Effector CD4-positive, alpha-beta T cell (primary cell): ENCODE results near the gene SPATA17.

Experiments
- DNase-seq: peaks from one replicate; pipeline ENCODE4 v3.0.0-alpha.2; 2020

Gene SPATA17

GRCh38 chr1:217857061-217857460 is 225.9 kb downstream of the SPATA17 start:
- no peak for DNase-seq

DNA sequence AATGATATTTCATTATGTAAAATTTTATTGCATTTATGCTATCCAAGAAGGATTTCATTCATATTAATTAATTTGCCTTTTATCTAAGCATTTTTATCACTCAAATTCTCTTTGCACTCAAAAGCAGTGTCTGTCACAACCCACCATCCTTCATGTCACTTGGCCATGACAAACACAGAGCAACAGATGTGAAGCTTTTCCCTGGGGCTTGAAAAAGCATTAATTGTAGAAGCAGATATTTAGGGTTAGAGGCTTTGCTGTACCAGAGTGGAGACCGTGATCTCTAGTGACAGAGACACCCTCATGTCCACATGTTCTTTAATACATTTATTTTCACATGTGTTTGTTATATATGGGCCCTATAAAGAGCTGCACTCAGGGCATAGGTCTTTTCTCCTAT is 230.5 kb downstream of the SPATA17 start:
- no peak for DNase-seq

DNA sequence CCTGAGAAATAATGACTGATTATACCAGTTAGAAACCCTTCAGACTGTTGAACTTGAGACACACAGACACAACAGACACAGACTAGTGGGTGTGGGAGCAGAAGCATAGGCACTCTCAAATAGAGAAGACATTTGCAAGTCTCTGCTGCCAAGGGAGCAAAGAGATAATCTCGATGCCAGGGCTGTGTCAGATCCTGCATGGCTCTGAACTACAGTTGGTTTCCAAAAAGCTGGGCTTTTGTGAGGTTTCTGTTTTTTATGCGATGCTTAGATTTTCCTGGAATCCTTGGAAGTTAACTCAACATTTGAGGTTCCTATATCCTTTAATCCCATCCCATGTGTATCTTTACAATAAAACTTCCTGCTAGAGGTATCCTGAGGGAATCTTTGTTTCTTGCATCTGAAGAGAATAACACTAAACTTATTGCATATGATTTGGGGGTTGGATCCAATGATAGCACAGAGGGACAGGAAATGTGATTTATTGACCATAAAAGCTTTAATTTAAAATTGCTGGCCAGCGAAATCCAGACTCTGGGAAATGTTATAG is 236.4 kb downstream of the SPATA17 start:
- no peak for DNase-seq

DNA sequence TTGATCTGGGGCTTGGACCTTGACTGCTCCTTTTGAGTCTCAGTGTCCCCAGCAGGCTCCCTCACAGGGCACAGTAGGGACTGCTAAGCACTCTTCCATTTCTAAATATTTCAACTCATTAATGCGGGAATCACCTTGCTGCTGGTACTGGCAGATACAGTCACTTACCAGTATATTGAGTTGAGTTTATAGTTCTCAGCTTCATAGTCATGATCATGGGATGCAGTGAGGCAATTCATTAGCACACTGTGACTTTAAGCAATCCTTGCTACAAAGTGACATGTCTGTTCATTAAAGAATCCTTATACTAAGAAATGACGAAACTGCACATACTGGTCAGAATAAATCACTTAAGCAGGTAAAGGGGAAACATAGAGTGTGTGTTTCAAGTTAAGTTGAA is 240.8 kb downstream of the SPATA17 start:
- DNase-seq = no peak

DNA sequence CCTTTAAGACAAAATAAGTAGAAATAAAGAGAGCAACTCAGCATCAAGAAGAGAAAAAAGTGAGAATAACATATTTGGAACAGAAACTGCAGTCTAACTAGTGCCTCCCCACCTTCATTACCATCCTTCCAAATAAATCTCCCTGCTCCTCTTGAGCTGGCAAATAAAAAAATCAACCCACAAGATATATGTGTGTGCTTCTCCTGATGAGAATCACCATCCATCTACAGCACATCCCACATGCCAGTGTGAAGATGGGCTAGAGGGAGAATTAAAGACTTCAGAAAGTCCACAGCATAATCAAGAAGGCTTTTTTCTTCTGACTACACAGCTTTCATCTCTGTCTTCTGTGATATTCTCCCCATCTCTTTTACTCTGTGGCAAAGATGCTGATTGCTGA is 244.1 kb downstream of the SPATA17 start:
- DNase-seq = no peak

GRCh38 chr1:217876401-217876800 is 245.3 kb downstream of the SPATA17 start:
- DNase-seq = no peak

GRCh38 chr1:217876896-217877295 is 245.8 kb downstream of the SPATA17 start:
- DNase-seq = no peak

DNA sequence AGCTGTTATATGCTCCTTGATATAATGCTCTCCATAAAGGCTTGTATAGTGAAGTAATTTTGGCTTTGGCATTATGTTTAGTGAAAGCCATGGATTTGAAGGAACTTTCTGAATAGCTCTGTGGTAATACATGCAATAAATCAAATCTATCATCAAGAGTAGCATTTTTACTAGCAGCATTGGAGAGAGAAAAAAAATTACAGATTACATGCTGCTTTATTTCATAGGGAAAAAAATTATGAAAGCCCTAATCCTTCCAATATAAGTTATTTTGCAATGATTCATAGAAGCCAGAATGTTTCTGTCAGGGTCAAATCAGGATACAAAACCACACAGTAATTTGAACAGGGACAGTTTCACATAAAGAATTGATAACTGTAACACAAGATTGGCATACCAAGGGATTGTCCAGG is 250.0 kb downstream of the SPATA17 start:
- DNase-seq = no peak

DNA sequence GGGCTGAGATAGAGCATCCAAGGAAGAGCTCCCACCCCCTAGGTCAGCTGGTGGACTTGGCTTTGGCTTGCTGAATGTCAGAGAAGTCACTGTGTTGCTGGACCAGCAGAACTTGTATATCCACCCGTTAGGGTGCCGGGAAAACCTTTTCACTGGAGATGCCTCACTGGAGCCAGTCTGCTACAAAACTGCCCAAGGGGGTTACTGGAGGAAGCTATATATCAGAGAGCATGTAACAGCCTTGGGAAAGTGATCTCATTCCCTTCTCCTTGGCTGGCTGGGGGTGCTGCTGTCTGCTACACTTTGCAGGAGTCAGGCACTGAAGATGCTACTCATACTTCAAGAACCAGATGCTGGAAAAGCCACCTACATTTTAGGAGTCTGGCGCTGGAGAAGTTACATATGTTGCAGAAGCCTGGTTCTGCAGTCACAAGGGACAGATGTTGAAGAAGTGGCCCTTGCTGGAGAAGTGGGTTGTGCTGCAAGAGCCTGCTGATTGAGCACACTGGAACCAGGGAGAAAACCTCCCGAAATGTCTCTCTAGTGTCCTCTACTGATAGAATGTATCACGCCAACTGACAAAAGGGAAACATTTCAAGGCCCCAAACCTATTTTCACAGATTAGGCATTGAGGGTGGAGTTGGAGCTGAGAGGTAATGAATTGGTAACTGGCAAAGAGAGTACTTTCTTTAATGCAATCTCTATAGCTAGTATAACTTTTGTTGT is 250.6 kb downstream of the SPATA17 start:
- DNase-seq = no peak

DNA sequence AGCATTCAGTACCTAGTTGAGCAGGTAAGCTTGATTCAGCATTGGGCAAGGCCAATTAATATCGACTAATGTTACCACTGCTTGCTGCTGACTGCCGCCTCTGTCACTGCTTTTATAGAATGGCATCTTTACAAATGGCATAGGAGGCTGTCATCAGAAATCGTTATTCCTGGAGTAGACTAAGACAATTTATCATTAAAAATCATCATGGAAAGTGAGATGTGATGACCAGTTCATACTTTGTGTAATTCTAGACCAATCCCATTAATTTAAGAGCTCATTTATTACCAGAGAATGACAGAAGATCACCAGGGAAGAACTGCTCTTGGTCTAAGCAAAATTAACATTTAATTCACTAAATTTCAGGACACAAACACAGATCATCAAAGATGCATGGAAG is 254.0 kb downstream of the SPATA17 start:
- no peak for DNase-seq

DNA sequence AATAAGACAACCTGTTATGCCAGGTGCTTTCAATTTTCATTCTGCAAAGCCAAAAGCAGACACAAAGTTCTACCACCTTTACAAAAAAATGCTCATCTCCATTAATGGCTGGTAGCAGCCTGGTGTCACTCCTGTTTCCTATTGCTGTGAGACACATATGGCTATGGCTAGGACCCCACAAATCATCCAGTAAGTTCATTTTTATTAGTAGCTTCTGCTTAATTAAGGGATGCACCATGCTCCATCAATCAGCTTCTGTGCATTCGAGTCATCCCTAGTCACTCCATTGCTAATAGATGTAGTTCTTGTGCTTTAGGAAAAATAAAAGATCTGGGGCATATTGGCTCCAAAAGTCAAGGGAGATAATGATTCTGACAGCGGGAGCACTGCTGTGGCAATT is 257.2 kb downstream of the SPATA17 start:
- DNase-seq = no peak

DNA sequence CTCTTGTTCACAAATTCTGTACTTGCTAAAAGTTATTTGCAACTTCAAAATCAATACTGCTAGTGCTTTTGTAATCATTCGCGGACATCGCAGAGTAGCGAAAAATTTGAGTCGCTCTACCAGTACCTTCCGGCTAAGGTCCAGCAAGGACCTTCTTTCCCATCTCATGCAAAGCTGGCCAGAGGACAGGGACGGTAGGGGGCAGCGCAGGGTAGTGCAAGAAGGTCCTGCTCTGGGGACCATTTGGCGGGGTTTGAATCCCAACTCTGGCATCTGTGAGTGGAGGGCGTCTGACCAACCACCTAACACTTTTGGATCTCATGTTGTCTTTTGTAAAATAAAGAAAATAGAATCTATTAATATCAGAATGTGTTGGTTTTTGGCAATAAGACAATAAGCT is 258.3 kb downstream of the SPATA17 start:
- DNase-seq = no peak

DNA sequence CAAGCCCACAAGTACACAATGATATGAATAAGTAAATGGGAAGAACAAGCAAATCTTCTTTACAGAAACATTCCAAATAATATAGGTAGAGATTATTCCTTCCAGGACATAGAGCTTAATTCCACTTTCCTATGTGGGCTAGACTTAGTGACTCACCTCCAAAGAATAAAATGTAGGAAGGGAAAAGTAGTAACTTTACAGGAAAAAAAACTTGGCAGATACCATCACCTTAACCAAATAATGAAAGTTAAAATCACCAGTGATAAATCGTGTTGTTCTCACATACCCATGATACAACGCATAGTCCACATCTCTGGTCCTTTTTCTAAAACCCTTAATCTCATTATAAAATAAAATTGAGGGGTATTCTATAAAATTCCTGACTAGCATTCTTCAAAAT is 260.8 kb downstream of the SPATA17 start:
- no peak for DNase-seq

- no peak for DNase-seq
Measured at GRCh38 chr1:217892750-217893149, 261.6 kb downstream of the SPATA17 start.

- no peak for DNase-seq
Measured at GRCh38 chr1:217895841-217896240, 264.7 kb downstream of the SPATA17 start.

- no peak for DNase-seq
Measured at GRCh38 chr1:217896490-217896889, 265.3 kb downstream of the SPATA17 start.

DNA sequence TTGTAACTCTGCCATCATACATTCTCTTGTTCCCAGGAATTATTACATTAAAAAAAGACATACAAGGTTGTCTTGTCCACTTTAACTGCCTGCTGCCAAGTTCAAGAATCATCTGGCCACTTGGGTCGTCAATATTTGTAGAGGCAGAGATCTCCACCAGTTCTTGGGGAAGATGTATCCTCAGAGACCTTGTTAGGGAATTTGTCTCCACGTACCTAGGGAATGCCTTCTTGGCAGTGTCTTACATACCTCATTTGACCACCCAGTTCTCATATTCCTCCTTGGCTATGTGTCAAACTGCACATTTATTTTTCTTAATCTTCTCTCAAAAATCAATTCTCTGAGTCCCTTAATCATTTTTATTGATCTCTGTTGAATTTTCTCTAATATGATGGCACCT is 266.0 kb downstream of the SPATA17 start:
- DNase-seq = no peak

DNA sequence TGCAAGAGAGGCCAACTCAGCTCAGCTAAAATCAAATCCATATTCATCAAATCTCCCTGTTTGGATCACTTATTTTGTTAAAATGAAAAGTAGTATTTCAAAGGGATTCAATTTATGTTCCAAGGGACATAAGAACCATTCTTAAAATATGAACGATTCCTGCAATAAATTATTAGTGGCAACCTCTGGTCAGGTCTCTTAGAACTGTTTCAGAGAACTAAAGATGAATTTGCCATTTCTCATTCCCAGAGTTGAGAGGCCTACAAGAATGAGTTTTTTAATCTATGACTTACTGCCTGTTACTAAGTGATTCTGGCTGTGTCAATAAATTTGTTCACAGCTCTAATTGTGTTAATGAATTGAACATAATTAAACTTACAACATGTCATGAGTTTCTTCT is 268.5 kb downstream of the SPATA17 start:
- no peak for DNase-seq

- DNase-seq = no peak
Measured at GRCh38 chr1:217907504-217907903, 276.4 kb downstream of the SPATA17 start.

- DNase-seq = no peak
Measured at GRCh38 chr1:217910203-217910602, 279.1 kb downstream of the SPATA17 start.

GRCh38 chr1:217910791-217911320 is 279.7 kb downstream of the SPATA17 start:
- DNase-seq = no peak

DNA sequence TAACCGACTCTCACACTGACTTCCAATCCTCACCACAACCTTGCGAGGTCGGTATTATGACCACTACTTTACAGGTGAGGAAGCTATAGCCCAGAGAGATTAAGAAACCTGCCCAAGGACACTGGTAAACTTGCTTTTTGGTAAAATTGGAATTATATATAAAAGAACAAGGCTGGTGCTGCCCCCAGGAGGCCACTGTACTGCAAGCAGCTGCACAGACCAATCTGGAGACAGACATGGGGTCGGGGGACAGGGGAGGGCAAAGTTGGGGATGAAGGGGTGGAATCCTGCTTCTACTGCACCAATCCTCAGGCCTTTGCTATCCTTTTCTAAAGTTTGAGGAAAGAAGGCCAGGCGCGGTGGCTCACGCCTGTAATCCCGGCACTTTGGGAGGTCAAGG is 280.8 kb downstream of the SPATA17 start:
- no peak for DNase-seq

- DNase-seq = no peak
Measured at GRCh38 chr1:217917281-217917887, 286.2 kb downstream of the SPATA17 start.

DNA sequence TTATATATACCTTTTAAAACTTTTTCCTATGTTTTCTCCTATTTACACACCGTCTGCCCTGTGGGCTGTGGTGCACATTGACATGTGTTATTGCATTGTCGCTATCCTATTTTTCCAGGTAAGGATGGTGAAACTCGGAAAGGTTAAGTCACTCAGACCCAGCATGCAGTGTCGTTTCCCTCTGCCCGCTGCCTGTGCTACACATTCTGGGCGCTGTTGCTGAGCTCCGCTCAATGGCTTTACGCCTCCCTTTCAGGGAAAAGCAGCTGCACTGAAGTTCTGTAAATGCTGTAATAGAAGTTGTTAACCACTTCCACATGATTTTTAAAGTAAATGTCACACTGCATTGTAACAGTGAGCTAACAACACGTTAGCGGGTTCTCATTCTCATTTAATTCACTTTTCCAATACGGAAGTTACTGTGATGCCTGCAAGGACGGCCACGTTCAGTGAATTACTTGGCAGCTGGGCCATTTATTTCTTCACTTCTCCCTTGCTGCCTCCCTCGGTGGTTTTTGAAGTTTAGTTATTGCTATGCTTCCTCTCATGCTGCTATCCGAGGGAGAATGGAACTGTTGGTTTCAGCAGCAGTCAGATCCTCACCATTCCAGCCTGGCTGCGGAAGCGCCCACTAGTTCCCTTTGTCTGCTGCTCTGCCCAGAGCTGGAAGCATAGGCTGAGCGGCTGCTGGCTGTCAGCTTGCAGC is 288.7 kb downstream of the SPATA17 start:
- DNase-seq = no peak
